ENCODE data around the gene COG2.
A peak's percentile ranks its signal among the peaks of the same experiment; 100 is the strongest.

The COG2 gene

GRCh38 chr1:230642263-230642959 lies at the start of gene COG2:
COG2 (plus strand) TSS chr1:230642481; CDS start chr1:230642607, 126 bp downstream.
- DNase-seq (ENCODE audit: extremely low read depth, insufficient read length), result peak; percentile 97
- TF ChIP-seq CTCF (IDR thresholded peaks at IDR 0.05; ENCODE audit: insufficient read depth, low read length, poor library complexity, severe bottlenecking), result peak; percentile 93

GRCh38 chr1:230592848-230593414 lies 49.4 kb upstream of the COG2 start:
- H3K36me3 ChIP-seq (ENCODE audit: control insufficient read depth, insufficient read depth, low read length), result no peaks in the 10 kb centered on the region
- no peak for TF ChIP-seq CTCF (IDR thresholded peaks at IDR 0.05; ENCODE audit: insufficient read depth, low read length, poor library complexity, severe bottlenecking)
- H3K27me3 ChIP-seq (replicated peaks; ENCODE audit: control insufficient read depth, insufficient read depth, low read length), result no peaks in the 10 kb centered on the region
- no peak overlapping the region for H3K4me3 ChIP-seq (replicated peaks; ENCODE audit: low read depth, low read length)
- no peak for DNase-seq (ENCODE audit: extremely low read depth, insufficient read length)

More at GRCh38 chr1:230642263-230642959, at the start of gene COG2:
- H3K4me3 ChIP-seq (replicated peaks; ENCODE audit: low read depth, low read length), result peak within 1 kb of the TSS; percentile 82
- H3K27me3 ChIP-seq (replicated peaks; ENCODE audit: control insufficient read depth, insufficient read depth, low read length), result no peaks in the 10 kb centered on the region; the same call in 1 of the 2 replicates
- H3K36me3 ChIP-seq (ENCODE audit: control insufficient read depth, insufficient read depth, low read length), result no peaks in the 10 kb centered on the region

GRCh38 chr1:230594214-230594773 lies 48.0 kb upstream of the COG2 start:
- H3K36me3 ChIP-seq (ENCODE audit: control insufficient read depth, insufficient read depth, low read length), result no peaks in the 10 kb centered on the region

GRCh38 chr1:230595181-230595580 lies 47.1 kb upstream of the COG2 start:
- TF ChIP-seq CTCF (IDR thresholded peaks at IDR 0.05; ENCODE audit: insufficient read depth, low read length, poor library complexity, severe bottlenecking), result no peak
- Histone ChIP-seq H3K4me3 (replicated peaks; ENCODE audit: low read depth, low read length) (no peak overlapping the region), H3K27me3 (replicated peaks; ENCODE audit: control insufficient read depth, insufficient read depth, low read length) (no peaks in the 10 kb centered on the region), H3K36me3 (ENCODE audit: control insufficient read depth, insufficient read depth, low read length) (no peaks in the 10 kb centered on the region)
- DNase-seq (ENCODE audit: extremely low read depth, insufficient read length), result no peak

More at GRCh38 chr1:230594214-230594773, 48.0 kb upstream of the COG2 start:
- no peak for DNase-seq (ENCODE audit: extremely low read depth, insufficient read length)
- Histone ChIP-seq H3K27me3 (replicated peaks; ENCODE audit: control insufficient read depth, insufficient read depth, low read length) (no peaks in the 10 kb centered on the region), H3K4me3 (replicated peaks; ENCODE audit: low read depth, low read length) (no peak overlapping the region)
- TF ChIP-seq CTCF (IDR thresholded peaks at IDR 0.05; ENCODE audit: insufficient read depth, low read length, poor library complexity, severe bottlenecking), result no peak

- Histone ChIP-seq H3K4me3 (replicated peaks; ENCODE audit: low read depth, low read length) (no peak overlapping the region), H3K36me3 (ENCODE audit: control insufficient read depth, insufficient read depth, low read length) (no peaks in the 10 kb centered on the region), H3K27me3 (replicated peaks; ENCODE audit: control insufficient read depth, insufficient read depth, low read length) (no peaks in the 10 kb centered on the region)
- no peak for TF ChIP-seq CTCF (IDR thresholded peaks at IDR 0.05; ENCODE audit: insufficient read depth, low read length, poor library complexity, severe bottlenecking)
- DNase-seq (ENCODE audit: extremely low read depth, insufficient read length), result no peak
Measured at GRCh38 chr1:230596306-230596705, 46.0 kb upstream of the COG2 start.

Data from GM06990 (cell line).